ENCODE data around the gene NUP98.

Gene NUP98

DNA sequence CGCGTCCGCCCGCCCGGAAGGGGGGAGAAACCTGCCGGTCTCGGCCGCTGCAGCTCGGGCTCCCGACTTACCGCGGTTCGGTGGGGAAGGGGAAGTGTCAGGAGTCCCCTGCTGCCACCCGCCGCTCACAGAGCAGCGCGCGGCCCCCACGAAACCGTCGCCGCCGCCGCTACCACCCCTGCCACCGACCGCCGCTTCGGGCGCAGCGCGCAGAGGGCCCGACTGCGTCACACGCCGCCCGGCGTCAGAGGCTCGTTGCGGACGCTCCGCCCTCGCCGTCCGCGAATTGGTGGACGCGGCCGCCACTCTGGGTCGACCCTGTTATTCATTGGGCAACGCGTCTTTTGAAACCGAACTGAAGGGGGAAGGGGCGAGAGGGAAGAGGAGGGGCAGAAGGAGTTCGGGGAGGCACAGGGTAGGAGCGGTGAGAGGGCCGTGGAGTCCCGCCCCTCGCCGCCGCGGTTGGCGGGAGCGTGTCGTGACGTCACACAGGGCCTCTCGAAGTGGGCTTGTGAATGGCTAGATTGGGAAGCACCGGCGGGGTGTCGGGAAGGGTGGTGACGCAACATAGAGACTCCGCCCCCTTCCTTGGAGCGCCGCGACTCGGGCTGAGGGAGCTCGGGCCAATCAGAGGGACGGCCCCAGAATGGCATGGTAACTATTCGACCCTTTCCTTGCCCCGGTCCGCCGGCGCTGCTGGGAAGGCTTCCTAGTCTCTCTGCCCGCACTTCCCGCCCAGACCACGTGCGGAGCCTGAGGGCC, at the start of gene NUP98:
Gene NUP98 (minus strand): TSS at position 226 of the 762 bp plus-strand sequence. CDS start 15,437 bp downstream, outside the sequence.
- TF ChIP-seq, protein P1, sequence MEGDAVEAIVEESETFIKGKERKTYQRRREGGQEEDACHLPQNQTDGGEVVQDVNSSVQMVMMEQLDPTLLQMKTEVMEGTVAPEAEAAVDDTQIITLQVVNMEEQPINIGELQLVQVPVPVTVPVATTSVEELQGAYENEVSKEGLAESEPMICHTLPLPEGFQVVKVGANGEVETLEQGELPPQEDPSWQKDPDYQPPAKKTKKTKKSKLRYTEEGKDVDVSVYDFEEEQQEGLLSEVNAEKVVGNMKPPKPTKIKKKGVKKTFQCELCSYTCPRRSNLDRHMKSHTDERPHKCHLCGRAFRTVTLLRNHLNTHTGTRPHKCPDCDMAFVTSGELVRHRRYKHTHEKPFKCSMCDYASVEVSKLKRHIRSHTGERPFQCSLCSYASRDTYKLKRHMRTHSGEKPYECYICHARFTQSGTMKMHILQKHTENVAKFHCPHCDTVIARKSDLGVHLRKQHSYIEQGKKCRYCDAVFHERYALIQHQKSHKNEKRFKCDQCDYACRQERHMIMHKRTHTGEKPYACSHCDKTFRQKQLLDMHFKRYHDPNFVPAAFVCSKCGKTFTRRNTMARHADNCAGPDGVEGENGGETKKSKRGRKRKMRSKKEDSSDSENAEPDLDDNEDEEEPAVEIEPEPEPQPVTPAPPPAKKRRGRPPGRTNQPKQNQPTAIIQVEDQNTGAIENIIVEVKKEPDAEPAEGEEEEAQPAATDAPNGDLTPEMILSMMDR (IDR thresholded peaks at IDR 0.05): no peak

DNA sequence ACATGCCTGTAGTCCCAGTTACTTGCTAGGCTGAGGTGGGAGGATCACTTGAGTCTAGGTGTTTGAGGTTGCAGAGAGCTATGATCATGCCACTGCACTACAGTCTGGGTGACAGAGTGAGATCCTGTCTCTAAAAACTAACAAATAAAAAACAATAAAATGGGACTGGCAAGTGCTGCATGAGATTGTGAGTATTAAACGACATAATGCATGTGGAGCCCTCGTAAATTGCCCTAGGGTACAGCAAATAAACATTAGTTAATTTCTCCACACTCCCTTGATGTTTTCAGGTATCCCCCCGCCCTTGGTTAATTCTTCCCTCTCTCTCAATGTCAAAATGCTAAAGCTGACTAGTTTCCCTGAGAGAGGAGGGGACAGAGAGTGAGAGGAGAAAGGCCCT, 48.3 kb upstream of the NUP98 start:
- TF ChIP-seq, protein P1 (IDR thresholded peaks at IDR 0.05): no peak

DNA sequence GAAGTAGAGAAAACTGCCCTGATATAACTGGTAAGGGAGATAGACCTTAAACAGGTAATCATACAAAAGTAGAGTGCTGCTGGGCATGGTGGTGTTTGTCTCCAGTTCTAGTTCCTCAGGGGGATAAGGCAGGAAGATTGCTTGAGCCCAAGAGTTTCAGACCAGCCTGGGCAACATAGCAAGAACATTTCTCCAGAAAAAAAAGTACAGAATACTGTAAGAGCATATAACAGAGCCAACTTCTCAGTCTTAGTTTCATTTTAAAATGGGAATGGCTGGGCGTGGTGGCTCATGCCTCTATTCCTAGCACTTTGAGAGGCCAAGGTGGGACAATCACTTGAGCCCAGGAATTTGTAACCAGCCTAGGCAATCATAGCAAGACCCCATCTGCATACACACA, 47.9 kb upstream of the NUP98 start:
- TF ChIP-seq, protein P1 (IDR thresholded peaks at IDR 0.05): no peak

DNA sequence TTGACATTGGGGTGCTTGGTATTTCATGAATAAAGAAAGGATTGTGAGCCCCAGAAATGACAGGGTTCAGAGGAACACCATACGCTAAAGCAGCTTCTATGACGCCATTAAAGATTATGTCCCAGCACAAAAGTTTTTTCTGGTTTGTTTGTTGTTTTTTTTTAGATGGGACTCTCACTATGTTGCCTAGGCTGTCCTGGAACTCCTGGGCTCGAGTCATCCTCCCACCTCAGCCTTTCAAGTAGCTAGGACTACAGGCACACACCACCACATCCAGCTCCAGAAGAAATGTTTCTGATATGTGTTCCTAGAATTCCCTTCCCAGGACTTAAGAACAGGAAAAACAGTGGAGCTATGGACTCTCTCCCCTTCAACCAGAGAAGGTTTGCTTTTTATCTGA, 46.0 kb upstream of the NUP98 start:
- TF ChIP-seq, protein P1 (IDR thresholded peaks at IDR 0.05): no peak

DNA sequence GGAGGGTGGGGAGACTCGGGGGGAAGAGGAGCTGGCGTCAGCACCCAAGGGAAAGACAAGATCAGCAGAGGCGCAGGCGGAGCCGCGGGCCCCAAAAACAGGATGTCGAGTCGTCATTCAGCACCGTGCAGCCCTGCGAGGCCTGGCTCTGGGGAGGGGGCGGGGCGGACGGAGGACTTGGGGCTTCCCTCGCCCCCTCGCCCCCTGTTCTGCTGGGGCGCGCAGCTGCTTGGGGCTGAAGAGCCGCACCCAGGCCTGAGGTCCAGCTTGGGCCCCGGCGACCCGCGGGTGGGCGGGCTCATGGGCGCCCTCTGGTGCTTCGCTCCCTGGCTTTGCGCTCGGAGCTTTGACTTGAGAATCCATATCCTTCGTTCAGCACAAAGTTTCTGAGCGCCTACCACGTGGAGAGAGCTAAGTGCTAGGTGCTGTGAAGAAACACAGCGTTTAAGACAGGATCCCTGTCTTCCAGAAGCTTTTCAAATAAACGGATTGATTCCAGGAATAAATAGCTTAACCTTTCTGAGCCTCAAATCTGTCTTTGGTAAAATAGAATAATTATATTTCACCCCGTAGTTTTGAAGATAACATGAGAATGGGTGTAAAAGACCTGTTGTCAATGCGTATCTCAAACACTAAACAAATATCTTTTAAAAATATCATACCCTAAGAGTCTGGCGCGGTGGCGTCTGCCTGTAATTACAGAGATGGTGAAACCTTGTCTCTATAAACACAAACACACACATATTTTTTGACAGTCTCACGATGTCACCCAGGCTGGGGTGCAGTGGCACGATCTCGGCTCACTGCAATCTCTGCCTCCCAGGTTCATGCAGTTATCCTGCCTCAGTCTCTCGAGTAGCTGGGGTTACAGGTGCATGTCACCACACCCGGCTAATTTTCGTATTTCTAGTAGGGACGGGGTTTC, 44.3 kb upstream of the NUP98 start:
- TF ChIP-seq, protein P1 (IDR thresholded peaks at IDR 0.05): peak; percentile 88

DNA sequence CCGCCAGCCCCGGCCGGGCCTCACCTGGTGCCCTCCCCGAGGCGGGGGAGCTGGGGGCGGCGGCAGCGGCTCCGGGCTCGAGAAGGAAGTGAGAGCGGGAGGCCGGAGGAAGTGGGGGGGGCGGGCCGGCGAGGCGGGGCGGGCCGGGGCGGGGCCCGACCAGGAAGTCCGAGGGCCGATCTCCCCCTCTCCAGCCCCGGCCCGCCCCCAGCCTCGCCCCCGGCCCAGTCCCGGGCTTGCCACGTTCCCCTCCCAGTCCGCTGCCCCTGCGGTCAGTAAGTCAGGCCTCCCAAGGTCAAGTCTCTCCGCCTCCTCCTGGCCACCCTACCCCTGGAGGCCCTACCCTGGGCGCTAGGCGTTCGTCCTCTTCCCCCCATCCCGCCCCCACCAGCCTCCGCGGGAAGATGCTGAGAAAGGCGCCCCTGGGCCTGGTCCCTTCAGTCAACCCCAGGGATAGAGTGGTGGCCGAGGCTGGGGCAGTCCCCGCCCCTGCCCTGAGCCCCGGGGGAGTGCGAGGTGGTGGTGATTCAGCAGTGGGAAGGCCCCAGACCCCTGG, 43.6 kb upstream of the NUP98 start, which contains the start of gene RHOG:
Gene RHOG (minus strand): TSS at position 90 of the 556 bp plus-strand sequence. CDS start 12,821 bp downstream, outside the sequence.
- TF ChIP-seq, protein P1 (IDR thresholded peaks at IDR 0.05): no peak
